ENCODE results near the gene TMEM239. TPM values are rescaled to one million over a fixed set of nuclear protein-coding genes. Genes with fewer than 3 reads are reported as not detected.
"Not testable (repeated sequence)": the region's sequence is repeated elsewhere in the genome, so short reads cannot be mapped to it uniquely, and the experiment has no call there.

TMEM239 gene
- total RNA-seq, 2 experiments from 2014 or later: not detected

DNA sequence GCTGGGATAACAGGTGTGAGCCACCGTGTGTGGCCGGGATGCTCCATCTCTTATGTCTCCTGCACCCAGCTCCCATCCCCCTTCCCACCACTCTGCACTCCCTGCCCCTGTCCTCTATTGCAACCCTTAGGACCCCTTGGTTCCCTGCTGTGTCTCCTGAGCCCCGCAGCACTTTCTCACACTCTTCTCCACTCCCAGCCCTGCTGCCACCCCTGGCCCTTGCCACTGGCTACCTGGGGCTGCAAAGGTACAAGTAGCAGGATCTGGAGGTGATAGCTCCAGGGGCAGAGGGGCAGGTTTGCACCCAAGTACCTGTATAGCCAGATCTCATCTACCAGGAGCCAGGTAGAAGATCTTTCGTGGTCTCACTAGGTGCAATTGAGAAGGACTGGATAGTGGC, 9.1 kb upstream of the TMEM239 start:
- H3K27ac Mint-ChIP-seq: no peak overlapping the region

DNA sequence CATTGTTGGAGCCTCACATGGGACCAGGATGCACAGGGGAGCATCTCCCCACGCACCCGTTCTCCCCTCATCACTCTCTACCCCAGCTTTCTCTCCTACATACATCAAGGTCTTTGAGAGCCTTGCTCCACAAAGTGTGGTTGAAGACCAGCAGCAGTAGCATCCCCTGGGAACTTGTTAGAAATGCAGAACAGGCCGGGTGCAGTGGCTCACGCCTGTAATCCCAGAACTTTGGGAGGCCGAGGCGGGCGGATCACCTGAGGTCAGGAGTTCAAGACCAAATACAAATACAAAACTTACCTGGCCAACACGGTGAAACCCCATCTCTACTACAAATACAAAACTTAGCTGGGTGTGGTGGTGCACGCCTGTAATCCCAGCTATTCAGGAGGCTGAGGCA, 8.2 kb upstream of the TMEM239 start:
- not testable (repeated sequence) for DNase-seq, H3K27ac Mint-ChIP-seq, H3K4me3 Mint-ChIP-seq, H3K4me1 Mint-ChIP-seq, H3K36me3 Mint-ChIP-seq
- H3K27me3 Mint-ChIP-seq: peaks cover 70% of the 10 kb centered on the region
- H3K9me3 Mint-ChIP-seq: peaks cover 11% of the 10 kb centered on the region

More for the DNA sequence above, 9.1 kb upstream of the TMEM239 start:
- peaks cover 4% of the 10 kb centered on the region for H3K9me3 Mint-ChIP-seq
- no peak overlapping the region for H3K4me3 Mint-ChIP-seq
- no peaks in the 10 kb centered on the region for H3K4me1 Mint-ChIP-seq
- DNase-seq: no peak
- H3K27me3 Mint-ChIP-seq: peaks cover 70% of the 10 kb centered on the region
- H3K36me3 Mint-ChIP-seq: peaks cover under 1% of the 10 kb centered on the region

DNA sequence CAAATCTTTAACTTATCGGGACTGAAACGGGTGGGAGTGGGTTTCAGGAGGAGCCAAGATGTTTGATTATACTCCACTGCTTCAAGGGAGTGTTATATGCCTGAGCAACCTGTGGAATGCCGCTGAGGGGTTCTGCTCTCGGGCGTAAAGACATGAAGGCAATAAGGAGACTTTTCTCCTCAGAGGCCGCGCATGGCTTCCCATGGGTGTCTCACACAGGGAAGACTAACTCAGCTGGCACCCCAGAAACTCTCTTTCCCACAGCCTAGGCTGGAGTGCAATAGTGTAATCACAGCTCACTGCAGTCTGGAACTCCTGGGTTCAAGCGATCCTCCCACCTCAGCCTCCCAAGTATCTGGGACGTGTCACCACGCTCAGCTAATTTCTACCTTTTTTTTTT, 6.5 kb upstream of the TMEM239 start:
- Mint-ChIP-seq H3K4me1 (no peaks in the 10 kb centered on the region), H3K4me3 (no peak overlapping the region), H3K27ac (no peak overlapping the region), H3K36me3 (peaks cover 3% of the 10 kb centered on the region), H3K27me3 (peaks cover 60% of the 10 kb centered on the region), H3K9me3 (peaks cover 13% of the 10 kb centered on the region)
- no peak for DNase-seq

DNA sequence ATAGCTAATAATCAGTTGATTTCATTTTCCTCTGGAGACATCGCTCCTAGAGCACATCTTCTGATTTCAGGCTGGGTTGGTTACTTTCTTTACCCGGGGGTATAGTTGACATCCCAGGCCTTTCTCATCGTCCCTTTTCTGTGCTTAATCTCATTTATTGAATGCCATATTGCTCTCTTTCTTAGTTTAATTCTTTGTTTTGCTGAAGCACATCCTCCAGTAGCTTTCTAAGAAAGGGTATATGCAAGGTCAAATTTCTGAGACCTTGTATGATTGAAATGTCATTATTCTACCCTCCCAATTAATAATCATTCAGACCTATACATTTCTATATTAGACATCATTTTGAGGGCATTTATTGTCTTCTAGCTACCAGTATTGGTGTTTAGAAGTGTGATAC, 4.0 kb upstream of the TMEM239 start:
- Mint-ChIP-seq H3K9me3 (peaks cover 13% of the 10 kb centered on the region), H3K4me1 (no peaks in the 10 kb centered on the region), H3K27ac (no peak overlapping the region), H3K27me3 (peaks cover 42% of the 10 kb centered on the region), H3K36me3 (peaks cover 3% of the 10 kb centered on the region), H3K4me3 (no peak overlapping the region)
- DNase-seq: no peak

DNA sequence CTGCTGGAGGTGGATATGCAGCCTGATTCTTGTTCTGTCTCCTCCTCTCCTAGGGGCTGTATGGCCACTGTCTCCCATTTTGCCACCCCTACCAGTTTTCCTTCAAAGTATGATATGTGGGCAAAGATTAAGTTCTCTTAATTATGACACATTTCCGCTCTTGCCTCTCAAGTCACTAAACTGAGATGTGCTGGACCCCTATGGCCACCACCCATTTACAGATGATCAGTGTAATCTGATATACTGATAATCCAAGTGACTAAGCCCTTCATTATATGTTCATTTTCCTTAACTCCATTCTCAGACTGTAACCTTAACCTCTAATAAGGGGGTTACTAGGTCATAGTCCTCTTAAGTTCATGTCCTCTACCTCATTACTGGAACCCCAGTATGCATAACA, 2.1 kb upstream of the TMEM239 start:
- H3K4me1 Mint-ChIP-seq: no peaks in the 10 kb centered on the region
- peaks cover 35% of the 10 kb centered on the region for H3K27me3 Mint-ChIP-seq
- H3K4me3 Mint-ChIP-seq: no peak overlapping the region
- DNase-seq: no peak
- H3K36me3 Mint-ChIP-seq: peaks cover 3% of the 10 kb centered on the region
- no peak overlapping the region for H3K27ac Mint-ChIP-seq
- H3K9me3 Mint-ChIP-seq: peaks cover 13% of the 10 kb centered on the region

DNA sequence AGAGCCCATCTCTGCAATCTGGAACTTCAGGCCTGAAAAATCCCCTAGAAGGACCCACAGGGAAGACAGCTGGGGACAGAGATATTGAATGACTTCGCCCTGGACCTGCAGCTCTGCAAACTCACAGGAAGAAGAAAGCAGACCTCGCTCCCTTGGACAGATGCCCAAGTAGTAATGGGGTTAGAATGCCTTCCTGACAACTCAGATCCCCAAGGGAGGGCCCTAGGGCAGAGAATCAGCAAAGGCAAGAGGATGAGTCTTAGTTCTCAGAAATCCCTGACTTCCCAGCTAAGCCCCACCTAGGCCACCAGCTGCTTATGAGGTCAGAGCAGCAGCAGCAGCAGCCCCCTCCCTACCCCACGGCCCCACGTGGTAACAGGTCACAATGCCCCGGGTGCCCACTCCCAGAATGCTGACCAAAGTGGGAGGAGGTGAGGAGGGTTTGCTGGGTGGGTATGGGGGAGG, 1.5 kb upstream of the TMEM239 start, which contains the start of gene C20orf141:
C20orf141 (plus strand) TSS at position 401 of the 465 bp plus-strand sequence. CDS start 198 bp downstream, outside the sequence.
- Mint-ChIP-seq H3K36me3 (peaks cover 3% of the 10 kb centered on the region), H3K27me3 (peaks cover 30% of the 10 kb centered on the region), H3K4me1 (no peaks in the 10 kb centered on the region), H3K27ac (no peak within 1 kb of the TSS), H3K4me3 (no peak within 1 kb of the TSS), H3K9me3 (peaks cover 13% of the 10 kb centered on the region)
- no peak for DNase-seq

DNA sequence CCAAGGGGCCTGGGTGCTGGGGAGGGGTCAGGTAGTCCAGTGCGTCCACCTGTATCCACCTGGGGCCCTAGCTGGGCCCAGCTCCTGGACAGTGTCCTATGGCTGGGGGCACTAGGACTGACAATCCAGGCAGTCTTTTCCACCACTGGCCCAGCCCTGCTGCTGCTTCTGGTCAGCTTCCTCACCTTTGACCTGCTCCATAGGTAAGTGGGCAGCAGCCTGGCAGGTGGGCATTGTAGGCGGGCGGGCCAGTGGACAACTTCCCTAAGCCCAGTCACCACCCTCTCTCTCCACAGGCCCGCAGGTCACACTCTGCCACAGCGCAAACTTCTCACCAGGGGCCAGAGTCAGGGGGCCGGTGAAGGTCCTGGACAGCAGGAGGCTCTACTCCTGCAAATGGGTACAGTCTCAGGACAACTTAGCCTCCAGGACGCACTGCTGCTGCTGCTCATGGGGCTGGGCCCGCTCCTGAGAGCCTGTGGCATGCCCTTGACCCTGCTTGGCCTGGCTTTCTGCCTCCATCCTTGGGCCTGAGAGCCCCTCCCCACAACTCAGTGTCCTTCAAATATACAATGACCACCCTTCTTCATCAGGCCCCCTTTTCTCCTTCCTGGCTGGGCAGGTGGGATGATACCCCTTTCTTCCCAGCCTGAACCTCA, 793 bp upstream of the TMEM239 start:
- H3K4me1 Mint-ChIP-seq: no peaks in the 10 kb centered on the region
- H3K4me3 Mint-ChIP-seq: no peak overlapping the region
- H3K36me3 Mint-ChIP-seq: peaks cover 3% of the 10 kb centered on the region
- no peak for DNase-seq
- H3K27me3 Mint-ChIP-seq: peaks cover 37% of the 10 kb centered on the region
- H3K27ac Mint-ChIP-seq: no peak overlapping the region
- peaks cover 13% of the 10 kb centered on the region for H3K9me3 Mint-ChIP-seq

DNA sequence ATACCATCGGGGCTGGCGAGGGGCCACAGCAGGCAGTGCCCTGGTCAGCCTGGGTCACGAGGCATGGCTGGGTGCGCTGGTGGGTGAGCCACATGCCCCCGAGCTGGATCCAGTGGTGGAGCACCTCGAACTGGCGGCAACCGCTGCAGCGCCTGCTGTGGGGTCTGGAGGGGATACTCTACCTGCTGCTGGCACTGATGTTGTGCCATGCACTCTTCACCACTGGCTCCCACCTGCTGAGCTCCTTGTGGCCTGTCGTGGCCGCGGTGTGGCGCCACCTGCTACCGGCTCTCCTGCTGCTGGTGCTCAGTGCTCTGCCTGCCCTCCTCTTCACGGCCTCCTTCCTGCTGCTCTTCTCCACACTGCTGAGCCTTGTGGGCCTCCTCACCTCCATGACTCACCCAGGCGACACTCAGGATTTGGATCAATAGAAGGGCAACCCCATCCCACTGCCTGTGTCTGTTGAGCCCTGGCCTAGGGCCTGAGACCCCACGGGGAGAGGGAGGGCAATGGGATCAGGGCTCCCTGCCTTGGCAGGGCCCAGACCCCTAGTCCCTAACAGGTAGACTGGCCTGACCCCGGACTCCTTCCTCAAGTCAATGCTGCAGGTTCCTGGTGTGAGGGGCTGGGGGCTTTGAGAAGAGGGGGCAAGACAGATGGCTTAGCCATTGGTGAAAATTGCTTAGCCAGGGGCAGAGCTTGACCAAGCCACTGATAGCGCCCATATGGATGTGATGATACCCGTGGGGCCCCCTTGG, 598 bp downstream of the TMEM239 start:
- H3K27ac Mint-ChIP-seq: no peak overlapping the region
- DNase-seq: no peak
- peaks cover 37% of the 10 kb centered on the region for H3K27me3 Mint-ChIP-seq

DNA sequence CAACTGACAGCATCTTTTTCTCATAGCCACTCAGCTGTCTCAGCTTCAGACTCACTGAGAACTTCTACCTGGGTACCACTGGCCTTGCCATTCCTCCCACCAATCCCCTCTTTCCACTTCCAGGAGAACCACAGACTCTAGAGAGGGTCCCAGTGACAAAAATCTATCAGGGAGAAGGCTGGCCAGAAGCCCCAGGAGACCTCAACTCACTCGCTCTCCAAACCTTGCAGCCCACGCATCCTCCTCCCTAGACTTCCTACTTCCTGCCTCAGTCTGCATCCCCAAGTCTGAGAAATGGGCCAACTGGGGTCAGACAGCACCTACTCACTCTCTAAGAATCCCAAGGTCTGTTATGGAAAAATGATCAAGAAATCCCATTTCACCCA, 1.2 kb downstream of the TMEM239 start:
- DNase-seq: no peak
- H3K27me3 Mint-ChIP-seq: peaks cover 37% of the 10 kb centered on the region
- peaks cover 11% of the 10 kb centered on the region for H3K4me1 Mint-ChIP-seq

More for the DNA sequence above, 598 bp downstream of the TMEM239 start:
- peaks cover 12% of the 10 kb centered on the region for H3K9me3 Mint-ChIP-seq
- no peak overlapping the region for H3K4me3 Mint-ChIP-seq
- peaks cover 3% of the 10 kb centered on the region for H3K36me3 Mint-ChIP-seq
- peaks cover 7% of the 10 kb centered on the region for H3K4me1 Mint-ChIP-seq

DNA sequence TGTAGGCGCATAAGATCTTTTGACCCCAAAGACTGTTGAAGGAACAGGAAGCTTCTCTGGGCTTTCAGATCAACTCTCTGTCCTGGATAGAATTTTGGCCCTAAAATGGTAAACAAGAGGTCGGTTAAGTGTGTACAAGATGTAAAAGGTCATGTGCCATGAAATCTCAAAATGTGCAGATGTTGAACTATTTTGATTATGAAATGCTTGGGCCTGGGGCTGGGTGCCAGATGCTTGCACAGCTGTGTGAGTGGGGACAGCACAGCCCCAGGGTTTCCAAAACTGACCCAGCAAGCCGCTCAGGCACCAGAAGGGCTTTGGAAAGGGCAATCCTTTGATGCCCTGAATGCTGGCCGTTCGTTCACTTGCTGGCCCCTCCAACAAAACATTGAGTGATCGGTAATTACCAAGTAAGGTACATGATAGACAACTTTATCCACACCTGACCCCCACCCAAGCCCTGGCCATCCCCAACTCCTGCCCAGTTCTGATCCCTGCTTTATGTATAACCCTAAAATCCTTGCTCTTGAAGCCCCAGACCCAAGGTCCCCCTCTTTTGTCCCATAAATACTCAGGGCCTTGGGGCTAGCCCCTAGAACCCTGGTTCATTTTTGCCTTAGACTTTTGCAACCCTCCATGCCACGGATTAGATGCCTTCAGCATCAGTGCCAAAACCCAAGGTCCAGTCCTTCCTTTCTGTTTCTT, 1.9 kb downstream of the TMEM239 start:
- H3K4me1 Mint-ChIP-seq: peaks cover 11% of the 10 kb centered on the region
- H3K36me3 Mint-ChIP-seq: no peaks in the 10 kb centered on the region
- H3K9me3 Mint-ChIP-seq: peaks cover 3% of the 10 kb centered on the region
- no peak for DNase-seq
- H3K4me3 Mint-ChIP-seq: no peak overlapping the region
- H3K27me3 Mint-ChIP-seq: peaks cover 33% of the 10 kb centered on the region
- no peak overlapping the region for H3K27ac Mint-ChIP-seq

More for the DNA sequence above, 1.2 kb downstream of the TMEM239 start:
- no peak overlapping the region for H3K4me3 Mint-ChIP-seq
- H3K9me3 Mint-ChIP-seq: peaks cover 6% of the 10 kb centered on the region
- no peaks in the 10 kb centered on the region for H3K36me3 Mint-ChIP-seq
- H3K27ac Mint-ChIP-seq: no peak overlapping the region

DNA sequence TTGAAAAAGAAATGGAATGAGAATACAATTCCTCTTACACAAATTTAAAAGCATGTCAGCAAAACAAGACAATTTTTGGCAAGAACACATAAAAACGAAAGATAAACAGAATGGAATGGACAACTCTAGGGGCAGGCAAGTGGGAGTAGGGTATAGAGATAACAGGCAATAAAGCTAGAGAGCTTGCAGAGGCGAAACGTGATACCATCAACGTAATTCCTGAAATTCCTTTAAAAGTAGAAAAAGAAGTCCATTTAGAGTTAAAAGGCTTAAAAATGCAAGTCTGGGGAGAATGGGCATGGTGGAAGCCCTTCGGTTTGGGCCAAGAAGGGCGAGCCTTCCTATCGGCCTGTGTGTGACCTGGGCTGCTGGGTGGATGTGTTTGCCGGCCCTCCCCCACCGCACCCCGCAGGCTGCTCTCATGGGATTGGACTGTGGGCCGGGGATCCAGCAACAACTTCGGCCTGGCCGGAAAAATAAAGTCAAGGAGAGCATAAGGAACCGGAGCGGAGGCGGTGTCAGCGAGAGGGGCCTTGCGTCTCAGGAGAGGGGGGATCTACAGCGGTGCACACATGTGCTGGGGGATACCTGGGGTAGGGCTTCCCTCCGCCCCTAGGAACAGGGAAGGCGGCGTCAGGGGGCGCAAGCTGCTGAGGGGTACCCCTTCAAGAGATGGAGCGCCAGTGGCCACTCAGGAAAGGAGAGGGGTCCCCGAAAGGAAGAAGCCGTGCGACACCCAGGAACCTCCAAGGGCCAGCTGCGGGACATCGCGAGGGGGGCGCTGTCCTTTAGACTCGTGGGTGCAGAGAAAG, 4.1 kb downstream of the TMEM239 start:
- Mint-ChIP-seq H3K27me3 (peaks cover 33% of the 10 kb centered on the region), H3K4me3 (no peak overlapping the region), H3K27ac (peak overlapping the region; percentile 1), H3K36me3 (no peaks in the 10 kb centered on the region), H3K9me3 (no peaks in the 10 kb centered on the region), H3K4me1 (peaks cover 11% of the 10 kb centered on the region)
- no peak for DNase-seq

DNA sequence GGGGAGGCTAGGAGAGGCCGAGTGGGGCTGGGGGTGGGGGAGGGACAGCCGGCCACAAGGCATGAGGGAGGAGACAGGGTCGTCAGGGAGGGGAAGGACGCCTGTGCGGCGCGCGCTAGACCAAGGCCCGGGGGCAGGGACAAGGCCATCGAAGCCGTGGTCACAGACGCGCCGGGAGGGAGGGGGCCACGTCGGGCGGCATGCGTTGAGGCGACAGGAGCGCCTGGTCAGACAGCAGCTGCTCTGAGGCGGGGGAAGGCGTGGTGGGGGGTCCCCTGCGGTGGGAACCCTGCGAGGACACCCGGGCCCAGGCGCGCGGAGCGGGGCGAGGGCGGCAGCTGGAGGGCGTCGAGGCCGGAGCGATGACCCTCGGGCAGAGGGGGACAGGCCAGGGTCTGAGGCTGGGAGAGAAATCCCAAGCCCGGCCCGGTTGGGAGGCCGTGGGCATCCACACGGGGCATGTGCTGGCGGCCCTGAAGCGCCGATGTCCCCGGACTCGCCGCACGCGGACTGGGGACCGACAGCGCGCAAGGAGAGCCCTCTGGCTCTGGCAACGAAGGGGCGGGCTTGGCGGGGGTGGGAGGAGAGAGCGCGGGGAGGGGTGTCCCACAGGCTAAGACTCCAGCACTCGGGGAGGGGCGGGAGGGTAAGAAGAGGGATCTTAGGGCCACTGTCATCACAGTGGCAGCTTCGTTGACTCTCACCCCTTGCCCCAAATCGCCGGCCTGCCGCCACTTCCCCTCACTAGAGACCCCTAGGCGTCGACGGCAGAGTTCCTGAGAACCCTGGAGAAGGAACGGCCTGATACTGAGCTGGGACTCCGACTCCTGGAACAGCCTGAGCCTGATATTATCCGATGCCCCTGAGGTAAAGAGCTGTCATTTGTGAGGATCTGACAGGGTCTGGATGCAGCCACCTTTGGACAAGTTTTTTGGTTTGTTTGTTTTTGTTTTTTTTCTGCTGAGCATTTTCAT, 5.0 kb downstream of the TMEM239 start:
- no peak for DNase-seq
- Mint-ChIP-seq H3K36me3 (no peaks in the 10 kb centered on the region), H3K4me1 (peaks cover 17% of the 10 kb centered on the region), H3K27ac (no peak overlapping the region), H3K9me3 (no peaks in the 10 kb centered on the region), H3K4me3 (no peak overlapping the region), H3K27me3 (peaks cover 37% of the 10 kb centered on the region)

DNA sequence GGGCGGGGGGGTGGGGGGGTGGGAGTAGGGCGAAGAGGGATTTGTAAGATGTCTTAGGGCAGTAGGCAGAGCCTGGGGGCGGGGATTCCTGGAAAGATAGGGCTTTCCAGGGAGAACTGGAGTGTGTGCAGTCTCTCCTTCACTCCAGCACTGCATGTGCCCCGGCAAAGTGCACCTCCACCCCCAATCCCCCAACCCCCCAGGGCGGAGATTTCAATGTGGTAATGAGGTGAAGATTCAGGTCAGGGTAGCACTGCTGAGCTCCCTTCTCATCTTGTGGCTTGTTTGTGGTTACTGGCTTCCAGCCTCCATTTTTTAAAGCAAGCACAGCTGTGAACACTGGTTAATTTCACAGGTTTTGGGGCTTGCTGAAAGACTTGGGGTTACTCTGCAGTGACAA, 5.9 kb downstream of the TMEM239 start:
- Mint-ChIP-seq H3K9me3 (no peaks in the 10 kb centered on the region), H3K4me1 (peaks cover 22% of the 10 kb centered on the region), H3K27me3 (peaks cover 44% of the 10 kb centered on the region), H3K4me3 (no peak overlapping the region), H3K27ac (no peak overlapping the region), H3K36me3 (no peaks in the 10 kb centered on the region)
- peak; percentile 54 for DNase-seq

DNA sequence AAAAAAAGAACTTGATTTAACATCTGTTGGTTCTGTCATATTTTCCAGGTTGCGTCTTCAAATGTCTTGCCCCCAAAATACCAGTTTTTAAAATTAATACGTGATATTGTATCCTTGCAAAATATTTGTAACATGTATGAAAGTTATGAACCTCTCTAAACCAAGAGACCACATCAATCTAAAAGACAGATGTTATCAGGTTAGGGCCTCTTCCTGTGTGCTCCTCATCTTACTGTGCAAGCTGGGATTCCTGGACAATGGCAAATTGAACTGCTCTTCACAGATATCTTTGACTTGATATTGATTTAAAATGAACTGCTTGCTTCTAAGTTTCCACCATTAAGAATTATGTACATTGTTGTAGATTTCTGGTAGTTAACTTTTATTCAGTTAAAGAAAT, 9.6 kb downstream of the TMEM239 start:
- DNase-seq: no peak
- no peak overlapping the region for H3K27ac Mint-ChIP-seq
- peaks cover 19% of the 10 kb centered on the region for H3K4me1 Mint-ChIP-seq
- no peaks in the 10 kb centered on the region for H3K36me3 Mint-ChIP-seq
- peaks cover 36% of the 10 kb centered on the region for H3K27me3 Mint-ChIP-seq
- no peaks in the 10 kb centered on the region for H3K9me3 Mint-ChIP-seq
- H3K4me3 Mint-ChIP-seq: no peak overlapping the region
